A549 (cell line): ENCODE measurements around the gene CXCL12. TPM values are rescaled to one million over a fixed set of nuclear protein-coding genes. Genes with fewer than 3 reads are reported as not detected.

Experiments used
- ATAC-seq, 2 experiments: fragments of 200-7000 bp in 1 of 2; fragments of >200 bp in 1 of 2; cut with Nextera tagmentation in 1 of 2; cut with Tn5 transposase in 1 of 2; 3 replicates each; pipeline versions ENCODE4 v1.8.0 to v1.9.1; 2018 to 2020; ENCODE audit warnings: mild to moderate bottlenecking in 1 of 2, moderate library complexity in 1 of 2
- CTCF ChIA-PET: fragments of 300-600 bp; sonication (Branson Sonifier 250); formaldehyde crosslinking; extraction: SDS; loops from one replicate; lab custom pipeline; 2021; ENCODE audit warnings: antibody characterized with exemption, inconsistent platforms; lab: Yijun Ruan, JAX
- POLR2A ChIA-PET: fragments of 350-600 bp; formaldehyde crosslinking; extraction: SDS; loops from one replicate; lab custom pipeline; 2021; ENCODE audit warnings: antibody characterized with exemption, inconsistent platforms; lab: Yijun Ruan, JAX
- DNase-seq, 2 experiments: peaks; one replicate each; pipeline versions ENCODE4 v3.0.0 to v3.0.0-alpha.2; 2011 to 2016; ENCODE audit warnings: low read depth in 1 of 2, low spot score in 1 of 2
- FAIRE-seq: peaks from 2 replicates; lab custom pipeline; 2011; peaks lifted over from hg19 to GRCh38; lab: Jason Lieb, UNC
- H3K27ac ChIP-seq, 2 experiments: fragments of >200 bp; sonication (Bioruptor Twin); formaldehyde crosslinking; 3 replicates each; pipeline ENCODE4 v1.5.1; 2016 to 2017
- H3K4me1 ChIP-seq: fragments of >200 bp; sonication (Bioruptor Twin); formaldehyde crosslinking; 3 replicates; pipeline ENCODE4 v1.6.1; 2016
- H3K4me2 ChIP-seq: fragments of >200 bp; sonication (Bioruptor Twin); formaldehyde crosslinking; 3 replicates; pipeline ENCODE4 v1.6.1; 2016
- H3K4me3 ChIP-seq: fragments of >200 bp; sonication (Bioruptor Twin); formaldehyde crosslinking; 3 replicates; pipeline ENCODE4 v1.5.1; 2016
- H3K9me3 ChIP-seq: fragments of >200 bp; sonication (Bioruptor Twin); formaldehyde crosslinking; 3 replicates; pipeline ENCODE4 v1.6.1; 2016
- ATOH8 ChIP-seq: fragments of 250-450 bp; sonication (Bioruptor Pico); IDR thresholded peaks from 2 replicates; pipeline ENCODE4 v1.5.0; 2020; ENCODE audit warnings: low read depth, mild to moderate bottlenecking, moderate library complexity
- CBX8 ChIP-seq: fragments of 200-600 bp; sonication (generic); IDR thresholded peaks from 2 replicates; pipeline ENCODE4 v1.6.1; 2016
- CHD2 ChIP-seq: fragments of 150-350 bp; IDR thresholded peaks from 2 replicates; pipeline ENCODE4 v1.6.1; 2014; ENCODE audit warnings: low read length; ENCODE audit not compliant: partially characterized antibody
- EHF ChIP-seq: fragments of 250-450 bp; sonication (Bioruptor Pico); IDR thresholded peaks from 2 replicates; pipeline ENCODE4 v1.5.0; 2020; ENCODE audit warnings: mild to moderate bottlenecking
- EHMT2 ChIP-seq: fragments of 200-600 bp; sonication (generic); IDR thresholded peaks from 2 replicates; pipeline ENCODE4 v1.6.1; 2016; ENCODE audit warnings: antibody characterized with exemption, low read depth, mild to moderate bottlenecking, moderate library complexity
- ELK1 ChIP-seq: fragments of 150-350 bp; IDR thresholded peaks from 2 replicates; pipeline ENCODE4 v1.6.1; 2014; ENCODE audit warnings: low read depth, mild to moderate bottlenecking, low read length
- EP300 ChIP-seq, 2 experiments: fragments of >200 bp; sonication (Bioruptor Twin); formaldehyde crosslinking; IDR thresholded peaks; 2 replicates in 1 of 2; 3 replicates in 1 of 2; pipeline ENCODE4 v1.6.1; 2016 to 2017
- FOSL2 ChIP-seq, 2 experiments: fragments of 450-650 bp in 1 of 2; fragments of >200 bp in 1 of 2; sonication (Bioruptor Twin) in 1 of 2; formaldehyde crosslinking; IDR thresholded peaks; 2 replicates each; pipeline versions ENCODE4 v1.5.0 to v1.6.1; 2016 to 2020; ENCODE audit warnings: mild to moderate bottlenecking in 1 of 2, moderate library complexity in 1 of 2
- HEYL ChIP-seq: fragments of 250-450 bp; sonication (Bioruptor Pico); IDR thresholded peaks from 2 replicates; pipeline ENCODE4 v1.8.0; 2021; ENCODE audit warnings: mild to moderate bottlenecking, moderate library complexity
- HOXB13 ChIP-seq: fragments of 250-450 bp; sonication (Bioruptor Pico); IDR thresholded peaks from 2 replicates; pipeline ENCODE4 v1.5.0; 2020; ENCODE audit warnings: low read depth, mild to moderate bottlenecking, moderate library complexity
- HOXB5 ChIP-seq: fragments of 250-450 bp; sonication (Bioruptor Pico); IDR thresholded peaks from 2 replicates; pipeline ENCODE4 v1.5.0; 2020; ENCODE audit warnings: mild to moderate bottlenecking, moderate library complexity
- KDM5A ChIP-seq: fragments of 200-600 bp; sonication (generic); IDR thresholded peaks from 2 replicates; pipeline ENCODE4 v1.6.1; 2016; ENCODE audit warnings: antibody characterized with exemption, mild to moderate bottlenecking
- MAX ChIP-seq: IDR thresholded peaks from 2 replicates; pipeline ENCODE4 v1.6.1; 2012
- NPAS2 ChIP-seq: fragments of 250-450 bp; sonication (Bioruptor Pico); IDR thresholded peaks from 2 replicates; pipeline ENCODE4 v1.8.0; 2022; ENCODE audit warnings: mild to moderate bottlenecking, moderate library complexity, borderline replicate concordance
- PHF8 ChIP-seq: fragments of 200-600 bp; sonication (generic); IDR thresholded peaks from 2 replicates; pipeline ENCODE4 v1.6.1; 2016; ENCODE audit warnings: low read depth, mild to moderate bottlenecking, antibody characterized with exemption, moderate library complexity, borderline replicate concordance
- POLR2A ChIP-seq: IDR thresholded peaks from 2 replicates; pipeline ENCODE4 v1.6.1; 2012; ENCODE audit warnings: mild to moderate bottlenecking, low read length
- POLR2AphosphoS2 ChIP-seq: conservative IDR thresholded peaks from 2 replicates; pipeline ENCODE4 v1.6.1; 2012; ENCODE audit warnings: low read length, improper control_type of control experiment, inconsistent platforms
- RARB ChIP-seq: fragments of 250-450 bp; sonication (Bioruptor Pico); IDR thresholded peaks from 2 replicates; pipeline ENCODE4 v1.8.0; 2021; ENCODE audit warnings: mild to moderate bottlenecking, moderate library complexity
- RFX5 ChIP-seq: fragments of 450-650 bp; IDR thresholded peaks from 2 replicates; pipeline ENCODE4 v1.7.1; 2014; ENCODE audit warnings: antibody characterized with exemption, mild to moderate bottlenecking, moderate library complexity
- TP53 ChIP-seq: fragments of 250-450 bp; sonication (Bioruptor Pico); IDR thresholded peaks from 2 replicates; pipeline ENCODE4 v1.5.0; 2021; ENCODE audit warnings: mild to moderate bottlenecking, moderate library complexity
- ZC3H11A ChIP-seq: fragments of 450-650 bp; IDR thresholded peaks from 2 replicates; pipeline ENCODE4 v1.6.1; 2014; ENCODE audit warnings: antibody characterized with exemption, mild to moderate bottlenecking
- ZNF302 ChIP-seq: fragments of 250-450 bp; sonication (Bioruptor Pico); IDR thresholded peaks from 2 replicates; pipeline ENCODE4 v1.9.0; 2021; ENCODE audit warnings: inconsistent platforms, mild to moderate bottlenecking, moderate library complexity
- ZSCAN20 ChIP-seq: fragments of 250-450 bp; sonication (Bioruptor Pico); IDR thresholded peaks from 2 replicates; pipeline ENCODE4 v1.8.0; 2022; ENCODE audit warnings: mild to moderate bottlenecking, moderate library complexity
- WGBS: methylation state at CpG from one replicate; pipeline ENCODE4 v1.1.6; 2017; ENCODE audit errors: missing lambda C conversion rate; 5-methylcytosine and 5-hydroxymethylcytosine counted together
- polyA plus RNA-seq, 4 experiments: library from polyadenylated mRNA; depleted of rRNA in 3 of 4; stranded (reverse); fragments of >200 nt; fragmentation: RNase III in 1 of 4; extraction: RNeasy Plus Mini Kit Qiagen cat#74134 plus additional on column Dnase treatment in 1 of 4; gene quantifications; 2 replicates in 3 of 4; 3 replicates in 1 of 4; pipeline ENCODE4 v1.2.3, GENCODE V29; 2011 to 2017
- TF ChIP-seq, protein P1 (sequence below): IDR thresholded peaks from 2 replicates; pipeline ENCODE4 v1.6.1; 2012
- TF ChIP-seq, protein P2 (sequence below): fragments of 200-600 bp; sonication (generic); IDR thresholded peaks from 2 replicates; pipeline ENCODE4 v1.6.1; 2016; ENCODE audit warnings: antibody characterized with exemption, mild to moderate bottlenecking, moderate library complexity

Gene CXCL12
- polyA plus RNA-seq, 2 of the 4 experiments (the other 2 are of a cell fraction) = 0.13 to 0.17 TPM

GRCh38 chr10:44339218-44339617 lies 45.7 kb downstream of the CXCL12 start (continued):
- no peak for TF ChIP-seq MAX
- TF ChIP-seq TP53 = no peak

GRCh38 chr10:44337081-44337480 lies 47.8 kb downstream of the CXCL12 start:
- Histone ChIP-seq H3K9me3 (no peaks in the 10 kb centered on the region), H3K4me2 (no peak overlapping the region), H3K4me3 (no peak overlapping the region)
- no peak for FAIRE-seq
- 43% methylated on average over 4 of the region's 4 CpGs for WGBS
- CTCF ChIA-PET = no interaction called here
- TF ChIP-seq RARB (no peak), ELK1 (no peak), POLR2A (no peak), RFX5 (no peak), KDM5A (no peak), ZSCAN20 (CRISPR knock-in tag) (no peak), ATOH8 (no peak), CBX8 (no peak), FOSL2 (IDR thresholded peaks at IDR 0.05) (no peak), FOSL2 (CRISPR knock-in tag; IDR thresholded peaks at IDR 0.05) (no peak), HOXB5 (CRISPR knock-in tag) (no peak), NPAS2 (no peak), EHF (no peak), HOXB13 (CRISPR knock-in tag) (no peak), CHD2 (no peak)
- TF ChIP-seq, protein P1, sequence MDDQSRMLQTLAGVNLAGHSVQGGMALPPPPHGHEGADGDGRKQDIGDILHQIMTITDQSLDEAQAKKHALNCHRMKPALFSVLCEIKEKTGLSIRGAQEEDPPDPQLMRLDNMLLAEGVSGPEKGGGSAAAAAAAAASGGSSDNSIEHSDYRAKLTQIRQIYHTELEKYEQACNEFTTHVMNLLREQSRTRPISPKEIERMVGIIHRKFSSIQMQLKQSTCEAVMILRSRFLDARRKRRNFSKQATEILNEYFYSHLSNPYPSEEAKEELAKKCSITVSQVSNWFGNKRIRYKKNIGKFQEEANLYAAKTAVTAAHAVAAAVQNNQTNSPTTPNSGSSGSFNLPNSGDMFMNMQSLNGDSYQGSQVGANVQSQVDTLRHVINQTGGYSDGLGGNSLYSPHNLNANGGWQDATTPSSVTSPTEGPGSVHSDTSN = no peak
- TF ChIP-seq, all 56 proteins: peak for 0
- no peak overlapping the region for H3K27ac ChIP-seq
- ATAC-seq (no peak), DNase-seq (no peak)
- POLR2A ChIA-PET = no interaction called here
- no peaks in the 10 kb centered on the region for H3K4me1 ChIP-seq

DNA sequence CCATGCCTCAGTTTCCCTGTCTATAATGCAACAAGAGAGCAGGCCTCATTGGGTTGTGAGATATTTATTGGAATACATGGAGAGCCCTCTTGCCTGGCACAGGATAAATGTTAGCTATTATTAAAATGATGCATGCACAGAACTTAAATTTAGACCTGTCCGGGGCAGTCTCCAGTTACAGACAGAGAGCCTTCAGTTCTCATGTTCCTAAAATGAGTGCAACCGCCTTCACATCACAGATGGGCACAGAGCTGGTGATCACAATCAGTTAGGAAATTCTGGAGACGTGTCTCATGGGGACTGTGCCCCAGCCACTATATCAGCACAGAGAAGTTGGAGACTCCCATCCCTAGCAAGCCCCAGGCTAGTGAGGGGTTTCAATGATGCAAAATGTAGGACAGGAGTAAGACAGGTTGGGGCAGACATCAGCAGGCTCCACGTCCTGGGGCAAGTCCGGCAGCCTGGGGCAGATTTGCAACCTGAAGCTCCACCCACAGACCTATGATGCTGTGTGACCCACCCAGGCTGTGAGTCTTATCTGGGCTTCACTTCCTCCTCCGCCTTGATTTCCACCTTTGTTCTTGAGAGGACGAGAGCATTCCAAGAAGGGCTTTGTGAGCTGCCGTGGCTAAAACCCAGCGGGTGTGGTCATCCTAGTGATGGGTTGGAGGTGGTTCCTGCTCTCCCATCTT lies 49.4 kb downstream of the CXCL12 start:
- Histone ChIP-seq H3K9me3 (no peaks in the 10 kb centered on the region), H3K4me3 (no peak overlapping the region), H3K4me2 (no peak overlapping the region), H3K27ac (no peak overlapping the region)
- DNase-seq (no peak), ATAC-seq (no peak)
- 25% methylated on average over 8 of the region's 9 CpGs for WGBS
- CTCF ChIA-PET = no interaction called here
- TF ChIP-seq ZNF302 = no peak
- no peak for TF ChIP-seq CHD2
- no peak for TF ChIP-seq EHMT2
- TF ChIP-seq, all 56 proteins: peak for 0
- no peak for FAIRE-seq
- POLR2A ChIA-PET = no interaction called here
- no peaks in the 10 kb centered on the region for H3K4me1 ChIP-seq

GRCh38 chr10:44334621-44335184 lies 50.2 kb downstream of the CXCL12 start:
- no peak for ATAC-seq
- WGBS = 19% methylated on average over 4 of the region's 4 CpGs
- TF ChIP-seq, protein P2, sequence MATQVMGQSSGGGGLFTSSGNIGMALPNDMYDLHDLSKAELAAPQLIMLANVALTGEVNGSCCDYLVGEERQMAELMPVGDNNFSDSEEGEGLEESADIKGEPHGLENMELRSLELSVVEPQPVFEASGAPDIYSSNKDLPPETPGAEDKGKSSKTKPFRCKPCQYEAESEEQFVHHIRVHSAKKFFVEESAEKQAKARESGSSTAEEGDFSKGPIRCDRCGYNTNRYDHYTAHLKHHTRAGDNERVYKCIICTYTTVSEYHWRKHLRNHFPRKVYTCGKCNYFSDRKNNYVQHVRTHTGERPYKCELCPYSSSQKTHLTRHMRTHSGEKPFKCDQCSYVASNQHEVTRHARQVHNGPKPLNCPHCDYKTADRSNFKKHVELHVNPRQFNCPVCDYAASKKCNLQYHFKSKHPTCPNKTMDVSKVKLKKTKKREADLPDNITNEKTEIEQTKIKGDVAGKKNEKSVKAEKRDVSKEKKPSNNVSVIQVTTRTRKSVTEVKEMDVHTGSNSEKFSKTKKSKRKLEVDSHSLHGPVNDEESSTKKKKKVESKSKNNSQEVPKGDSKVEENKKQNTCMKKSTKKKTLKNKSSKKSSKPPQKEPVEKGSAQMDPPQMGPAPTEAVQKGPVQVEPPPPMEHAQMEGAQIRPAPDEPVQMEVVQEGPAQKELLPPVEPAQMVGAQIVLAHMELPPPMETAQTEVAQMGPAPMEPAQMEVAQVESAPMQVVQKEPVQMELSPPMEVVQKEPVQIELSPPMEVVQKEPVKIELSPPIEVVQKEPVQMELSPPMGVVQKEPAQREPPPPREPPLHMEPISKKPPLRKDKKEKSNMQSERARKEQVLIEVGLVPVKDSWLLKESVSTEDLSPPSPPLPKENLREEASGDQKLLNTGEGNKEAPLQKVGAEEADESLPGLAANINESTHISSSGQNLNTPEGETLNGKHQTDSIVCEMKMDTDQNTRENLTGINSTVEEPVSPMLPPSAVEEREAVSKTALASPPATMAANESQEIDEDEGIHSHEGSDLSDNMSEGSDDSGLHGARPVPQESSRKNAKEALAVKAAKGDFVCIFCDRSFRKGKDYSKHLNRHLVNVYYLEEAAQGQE = no peak
- TF ChIP-seq HEYL (CRISPR knock-in tag) (no peak), NPAS2 (no peak), POLR2AphosphoS2 (no peak), ZSCAN20 (CRISPR knock-in tag) (no peak), ATOH8 (no peak), EHMT2 (no peak), PHF8 (no peak), ZC3H11A (no peak), EP300 (IDR thresholded peaks at IDR 0.05) (no peak)

More at GRCh38 chr10:44334621-44335184, 50.2 kb downstream of the CXCL12 start:
- no peak overlapping the region for H3K4me3 ChIP-seq
- H3K4me1 ChIP-seq = no peaks in the 10 kb centered on the region
- H3K27ac ChIP-seq = no peak overlapping the region
- DNase-seq = no peak
- no peak overlapping the region for H3K4me2 ChIP-seq
- CTCF ChIA-PET = no interaction called here
- POLR2A ChIA-PET = no interaction called here
- no peaks in the 10 kb centered on the region for H3K9me3 ChIP-seq
- no peak for FAIRE-seq
